VCaP (cell line): ENCODE results near the gene GNAQ.

ENCODE experiments used
- H3K27ac ChIP-seq: fragments of 450-650 bp; 2 replicates; pipeline ENCODE4 v1.5.1; 2017
- CTCF ChIP-seq: fragments of 450-650 bp; conservative IDR thresholded peaks from 2 replicates; pipeline ENCODE4 v1.5.1; 2017; ENCODE audit warnings: mild to moderate bottlenecking, moderate library complexity

The GNAQ gene

GRCh38 chr9:77915744-77916143 is 115.9 kb downstream of the GNAQ start:
- no peak overlapping the region for H3K27ac ChIP-seq
- no peak for TF ChIP-seq CTCF

GRCh38 chr9:77912895-77913693 is 118.5 kb downstream of the GNAQ start:
- TF ChIP-seq CTCF: no peak
- H3K27ac ChIP-seq: no peak overlapping the region

GRCh38 chr9:77911928-77912327 is 119.7 kb downstream of the GNAQ start:
- H3K27ac ChIP-seq: no peak overlapping the region
- no peak for TF ChIP-seq CTCF

GRCh38 chr9:77910194-77910621 is 121.4 kb downstream of the GNAQ start:
- TF ChIP-seq CTCF: no peak
- H3K27ac ChIP-seq: no peak overlapping the region

GRCh38 chr9:77909306-77909705 is 122.3 kb downstream of the GNAQ start:
- TF ChIP-seq CTCF: no peak
- H3K27ac ChIP-seq: no peak overlapping the region

GRCh38 chr9:77908293-77908692 is 123.3 kb downstream of the GNAQ start:
- TF ChIP-seq CTCF: no peak
- no peak overlapping the region for H3K27ac ChIP-seq

GRCh38 chr9:77907585-77907984 is 124.0 kb downstream of the GNAQ start:
- TF ChIP-seq CTCF: no peak

More at GRCh38 chr9:77907585-77907984, 124.0 kb downstream of the GNAQ start:
- H3K27ac ChIP-seq: no peak overlapping the region
